ENCODE data around the gene DNAJC10. TPM values are rescaled to one million over a fixed set of nuclear protein-coding genes. Genes with fewer than 3 reads are reported as not detected.
"Not testable (repeated sequence)": the region's sequence is repeated elsewhere in the genome, so short reads cannot be mapped to it uniquely, and the experiment has no call there.

DNAJC10 gene
- total RNA-seq, 1 donor from 2014 or later, result 108 TPM

GRCh38 chr2:182717816-182718215 lies 1.8 kb downstream of the DNAJC10 start:
- no peak for DNase-seq (ENCODE audit: low spot score)
- ATAC-seq, result no peak
- intact Hi-C loops (cut with DNase I), result no loop called here

- intact Hi-C loops (cut with DNase I), result no loop called here
- ATAC-seq (no peak), DNase-seq (ENCODE audit: low spot score) (no peak)
These were observed 2.4 kb downstream of the DNAJC10 start for GRCh38 chr2:182718459-182718858.

- intact Hi-C loops (cut with DNase I); ATAC-seq; DNase-seq (ENCODE audit: low spot score): not testable (repeated sequence)
These were observed 3.1 kb downstream of the DNAJC10 start for GRCh38 chr2:182719116-182719515.

GRCh38 chr2:182724656-182725055 lies 8.6 kb downstream of the DNAJC10 start:
- intact Hi-C loops (cut with DNase I), result no loop called here

GRCh38 chr2:182726473-182726872 lies 10.4 kb downstream of the DNAJC10 start:
- intact Hi-C loops (cut with DNase I), result no loop called here
- no peak for ATAC-seq

More at GRCh38 chr2:182724656-182725055, 8.6 kb downstream of the DNAJC10 start:
- ATAC-seq, result no peak
- no peak for DNase-seq (ENCODE audit: low spot score)

GRCh38 chr2:182728014-182728413 lies 12.0 kb downstream of the DNAJC10 start:
- ATAC-seq (no peak), DNase-seq (ENCODE audit: low spot score) (no peak)
- intact Hi-C loops (cut with DNase I), result no loop called here

More at GRCh38 chr2:182726473-182726872, 10.4 kb downstream of the DNAJC10 start:
- DNase-seq (ENCODE audit: low spot score), result no peak

GRCh38 chr2:182729710-182730339 lies 13.8 kb downstream of the DNAJC10 start:
- no peak for DNase-seq (ENCODE audit: low spot score)
- intact Hi-C loops (cut with DNase I), result no loop called here
- ATAC-seq, result no peak

GRCh38 chr2:182730486-182730885 lies 14.4 kb downstream of the DNAJC10 start:
- ATAC-seq (no peak), DNase-seq (ENCODE audit: low spot score) (no peak)
- intact Hi-C loops (cut with DNase I), result no loop called here

GRCh38 chr2:182732736-182733135 lies 16.7 kb downstream of the DNAJC10 start:
- no peak for ATAC-seq
- no peak for DNase-seq (ENCODE audit: low spot score)
- intact Hi-C loops (cut with DNase I), result no loop called here

- ATAC-seq (no peak), DNase-seq (ENCODE audit: low spot score) (no peak)
- intact Hi-C loops (cut with DNase I), result no loop called here
These were observed 17.5 kb downstream of the DNAJC10 start for GRCh38 chr2:182733572-182733971.

- DNase-seq (ENCODE audit: low spot score); ATAC-seq; intact Hi-C loops (cut with DNase I): not testable (repeated sequence)
These were observed 20.8 kb downstream of the DNAJC10 start for GRCh38 chr2:182736856-182737255.

- no peak for ATAC-seq
- intact Hi-C loops (cut with DNase I), result no loop called here
These were observed 24.6 kb downstream of the DNAJC10 start for GRCh38 chr2:182740701-182741100.

GRCh38 chr2:182741620-182742019 lies 25.6 kb downstream of the DNAJC10 start:
- intact Hi-C loops (cut with DNase I), result no loop called here
- ATAC-seq, result no peak
- no peak for DNase-seq (ENCODE audit: low spot score)

More at GRCh38 chr2:182740701-182741100, 24.6 kb downstream of the DNAJC10 start:
- no peak for DNase-seq (ENCODE audit: low spot score)

GRCh38 chr2:182744490-182744889 lies 28.4 kb downstream of the DNAJC10 start:
- ATAC-seq (no peak), DNase-seq (ENCODE audit: low spot score) (no peak)
- intact Hi-C loops (cut with DNase I), result no loop called here

- ATAC-seq (no peak), DNase-seq (ENCODE audit: low spot score) (no peak)
- intact Hi-C loops (cut with DNase I), result no loop called here
These were observed 29.0 kb downstream of the DNAJC10 start for GRCh38 chr2:182745061-182745460.

- intact Hi-C loops (cut with DNase I); ATAC-seq; DNase-seq (ENCODE audit: low spot score): not testable (repeated sequence)
These were observed 29.8 kb downstream of the DNAJC10 start for GRCh38 chr2:182745894-182746293.

- DNase-seq (ENCODE audit: low spot score) (no peak), ATAC-seq (no peak)
- intact Hi-C loops (cut with DNase I), result no loop called here
These were observed 38.2 kb downstream of the DNAJC10 start for GRCh38 chr2:182754231-182754630.

GRCh38 chr2:182758379-182758778 lies 42.3 kb downstream of the DNAJC10 start:
- DNase-seq (ENCODE audit: low spot score), result no peak
- no peak for ATAC-seq
- intact Hi-C loops (cut with DNase I), result no loop called here

GRCh38 chr2:182761903-182762302 lies 45.8 kb downstream of the DNAJC10 start:
- intact Hi-C loops (cut with DNase I), result no loop called here
- no peak for DNase-seq (ENCODE audit: low spot score)
- ATAC-seq, result peak; percentile 94

- ATAC-seq (no peak), DNase-seq (ENCODE audit: low spot score) (no peak)
- intact Hi-C loops (cut with DNase I), result no loop called here
These were observed 47.4 kb downstream of the DNAJC10 start for GRCh38 chr2:182763311-182763912.

GRCh38 chr2:182766626-182767025 lies 50.6 kb downstream of the DNAJC10 start:
- intact Hi-C loops (cut with DNase I), result no loop called here
- DNase-seq (ENCODE audit: low spot score) (no peak), ATAC-seq (no peak)
